Trophoblast cell (in vitro differentiated cells and primary cell): ENCODE data around the gene DNM3.

Source experiments
- DNase-seq, 2 donors: peaks; one replicate each; pipeline ENCODE4 v3.0.0-alpha.2; 2016
- H2AFZ ChIP-seq: 2 replicates; pipeline ENCODE4 v1.6.1; 2013; ENCODE audit warnings: low read length, moderate library complexity, mild to moderate bottlenecking; ENCODE audit not compliant: insufficient read depth, poor library complexity
- H2AK5ac ChIP-seq: 2 replicates; pipeline ENCODE4 v1.6.1; 2013; ENCODE audit warnings: mild to moderate bottlenecking, low read length
- H2BK120ac ChIP-seq: 2 replicates; pipeline ENCODE4 v1.6.1; 2013; ENCODE audit warnings: low read length, mild to moderate bottlenecking, moderate library complexity; ENCODE audit not compliant: insufficient read depth, poor library complexity
- H2BK12ac ChIP-seq: 2 replicates; pipeline ENCODE4 v1.6.1; 2013; ENCODE audit warnings: mild to moderate bottlenecking, low read length, moderate library complexity
- H2BK5ac ChIP-seq: 2 replicates; pipeline ENCODE4 v1.6.1; 2013; ENCODE audit warnings: low read length, low read depth, moderate library complexity, mild to moderate bottlenecking; ENCODE audit not compliant: poor library complexity
- H3K14ac ChIP-seq: 2 replicates; pipeline ENCODE4 v1.6.1; 2013; ENCODE audit warnings: mild to moderate bottlenecking, low read length
- H3K18ac ChIP-seq: 2 replicates; pipeline ENCODE4 v1.6.1; 2013; ENCODE audit warnings: mild to moderate bottlenecking, low read length
- H3K23ac ChIP-seq: 2 replicates; pipeline ENCODE4 v1.6.1; 2013; ENCODE audit warnings: low read length
- H3K27ac ChIP-seq: 2 replicates; pipeline ENCODE4 v1.5.1; 2013; ENCODE audit warnings: low read depth, mild to moderate bottlenecking, inconsistent platforms, low read length, moderate library complexity
- H3K27me3 ChIP-seq: 2 replicates; pipeline ENCODE4 v1.6.1; 2013; ENCODE audit warnings: inconsistent platforms, mild to moderate bottlenecking, low read length, moderate library complexity; ENCODE audit not compliant: insufficient read depth
- H3K36me3 ChIP-seq, 2 experiments: 1 replicate in 1 of 2; 2 replicates in 1 of 2; pipeline ENCODE4 v1.6.1; 2013; ENCODE audit warnings: low read length in 2 of 2, mild to moderate bottlenecking in 2 of 2, moderate library complexity in 1 of 2; ENCODE audit not compliant: insufficient read depth in 2 of 2, control insufficient read depth in 1 of 2
- H3K4ac ChIP-seq: 2 replicates; pipeline ENCODE4 v1.6.1; 2013; ENCODE audit warnings: low read depth, mild to moderate bottlenecking, low read length, moderate library complexity
- H3K4me1 ChIP-seq, 2 experiments: 1 replicate in 1 of 2; 2 replicates in 1 of 2; pipeline ENCODE4 v1.6.1; 2013; ENCODE audit warnings: low read length in 2 of 2, mild to moderate bottlenecking in 2 of 2, moderate library complexity in 1 of 2; ENCODE audit not compliant: insufficient read depth in 2 of 2, control insufficient read depth in 1 of 2
- H3K4me2 ChIP-seq: 2 replicates; pipeline ENCODE4 v1.6.1; 2013; ENCODE audit warnings: inconsistent platforms, mild to moderate bottlenecking, low read length, moderate library complexity
- H3K4me3 ChIP-seq: 2 replicates; pipeline ENCODE4 v1.5.1; 2013; ENCODE audit warnings: mild to moderate bottlenecking, low read depth, low read length, inconsistent platforms
- H3K79me1 ChIP-seq: one replicate; pipeline ENCODE4 v1.6.1; 2013; ENCODE audit warnings: low read length
- H3K79me2 ChIP-seq: 2 replicates; pipeline ENCODE4 v1.6.1; 2013; ENCODE audit warnings: low read length, mild to moderate bottlenecking; ENCODE audit not compliant: control insufficient read depth, insufficient read depth, poor library complexity
- H3K9ac ChIP-seq: 2 replicates; pipeline ENCODE4 v1.6.1; 2013; ENCODE audit warnings: mild to moderate bottlenecking, low read length
- H3K9me3 ChIP-seq: 2 replicates; pipeline ENCODE4 v1.6.1; 2013; ENCODE audit warnings: low read depth, mild to moderate bottlenecking, control low read depth, inconsistent platforms, low read length; ENCODE audit not compliant: insufficient read depth
- H4K12ac ChIP-seq: 2 replicates; pipeline ENCODE4 v1.6.1; 2013; ENCODE audit warnings: low read depth, mild to moderate bottlenecking, low read length, moderate library complexity
- H4K8ac ChIP-seq: 2 replicates; pipeline ENCODE4 v1.6.1; 2013; ENCODE audit warnings: low read depth, mild to moderate bottlenecking, low read length, moderate library complexity
- H4K91ac ChIP-seq: one replicate; pipeline ENCODE4 v1.6.1; 2013; ENCODE audit warnings: low read depth, mild to moderate bottlenecking, low read length, moderate library complexity
- WGBS: extraction: QIAGEN DNeasy Blood & Tissue Kit; methylation state at CpG from one replicate; pipeline ENCODE4 v1.1.7; 2013; ENCODE audit warnings: missing lambda C conversion rate; ENCODE audit not compliant: insufficient read length, insufficient coverage; ENCODE audit errors: extremely low coverage; 5-methylcytosine and 5-hydroxymethylcytosine counted together

DNM3 gene

DNA sequence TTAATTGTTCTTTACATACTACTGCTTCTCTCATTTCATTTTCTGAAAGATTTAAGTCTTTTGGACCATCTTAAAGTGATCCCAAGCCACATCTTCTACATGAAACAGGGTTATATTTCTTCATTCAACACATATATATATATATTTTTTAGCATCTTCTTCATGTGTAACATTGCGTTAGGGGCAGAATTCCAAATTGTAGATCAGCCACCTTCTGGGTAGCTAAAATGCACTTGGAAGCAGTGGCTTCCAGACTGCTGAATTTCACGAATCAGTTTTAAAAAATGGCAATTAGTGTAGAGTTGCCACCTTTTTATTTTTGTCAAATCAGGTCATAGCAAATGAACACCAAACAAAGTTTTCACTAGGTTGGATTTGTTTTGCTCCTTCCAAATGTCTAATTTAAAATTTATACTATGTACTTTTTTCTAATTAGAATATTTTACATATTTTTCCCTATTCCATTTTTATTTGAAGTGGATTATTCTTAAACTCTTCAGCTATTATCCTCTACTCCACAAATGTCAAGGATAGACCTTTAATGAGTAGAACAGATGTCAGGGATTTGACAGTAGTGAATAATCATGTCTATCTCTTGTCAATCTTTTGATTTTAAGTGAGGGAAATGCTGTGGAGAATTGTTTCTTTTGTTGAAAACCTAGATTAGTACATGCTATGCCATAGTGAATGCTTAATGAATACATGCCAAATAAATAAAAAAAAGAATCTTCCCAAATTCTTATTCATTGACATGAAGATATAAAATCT, 55.8 kb downstream of the DNM3 start:
- H3K18ac ChIP-seq, result no peak overlapping the region
- H4K8ac ChIP-seq, result no peak overlapping the region
- no peak overlapping the region for H4K12ac ChIP-seq
- no peaks in the 10 kb centered on the region for H3K79me1 ChIP-seq
- no CpG with 5 or more reads among the region's 2 CpGs for WGBS
- no peak overlapping the region for H3K4ac ChIP-seq
- H2AK5ac ChIP-seq, result no peak overlapping the region
- H4K91ac ChIP-seq, result no peak overlapping the region
- H3K14ac ChIP-seq, result no peak overlapping the region
- H2BK120ac ChIP-seq, result no peak overlapping the region
- no peaks in the 10 kb centered on the region for H3K79me2 ChIP-seq
- no peak overlapping the region for H2BK5ac ChIP-seq
- no peak for DNase-seq
- no peak overlapping the region for H3K4me3 ChIP-seq
- H2BK12ac ChIP-seq, result no peak overlapping the region
- H2AFZ ChIP-seq, result no peak overlapping the region
- H3K4me2 ChIP-seq, result no peak overlapping the region
- no peak overlapping the region for H3K27ac ChIP-seq
- no peak overlapping the region for H3K9ac ChIP-seq
- H3K27me3 ChIP-seq, result no peaks in the 10 kb centered on the region
- no peak overlapping the region for H3K23ac ChIP-seq
- peaks cover 3% of the 10 kb centered on the region for H3K9me3 ChIP-seq
- peaks cover 0 to 2% of the 10 kb centered on the region in 2 experiments for H3K4me1 ChIP-seq
- H3K36me3 ChIP-seq, result no peaks in the 10 kb centered on the region

- peaks cover 0 to 2% of the 10 kb centered on the region in 2 experiments for H3K4me1 ChIP-seq
- H2AK5ac ChIP-seq, result no peak overlapping the region
- no peak overlapping the region for H2BK120ac ChIP-seq
- no peak overlapping the region for H4K91ac ChIP-seq
- no peak overlapping the region for H3K18ac ChIP-seq
- H4K8ac ChIP-seq, result no peak overlapping the region
- no peaks in the 10 kb centered on the region for H3K79me2 ChIP-seq
- H2BK12ac ChIP-seq, result no peak overlapping the region
- no peak overlapping the region for H3K4ac ChIP-seq
- H3K27me3 ChIP-seq, result no peaks in the 10 kb centered on the region
- no CpG with 5 or more reads among the region's 9 CpGs for WGBS
- no peaks in the 10 kb centered on the region for H3K9me3 ChIP-seq
- H3K27ac ChIP-seq, result no peak overlapping the region
- no peaks in the 10 kb centered on the region for H3K36me3 ChIP-seq
- H3K14ac ChIP-seq, result no peak overlapping the region
- no peak overlapping the region for H2AFZ ChIP-seq
- no peak overlapping the region for H3K4me2 ChIP-seq
- no peak overlapping the region for H4K12ac ChIP-seq
- no peaks in the 10 kb centered on the region for H3K79me1 ChIP-seq
- no peak overlapping the region for H3K9ac ChIP-seq
- no peak overlapping the region for H3K23ac ChIP-seq
- no peak overlapping the region for H2BK5ac ChIP-seq
- no peak overlapping the region for H3K4me3 ChIP-seq
- no peak for DNase-seq
Measured at GRCh38 chr1:171898941-171899340, 57.6 kb downstream of the DNM3 start.

DNA sequence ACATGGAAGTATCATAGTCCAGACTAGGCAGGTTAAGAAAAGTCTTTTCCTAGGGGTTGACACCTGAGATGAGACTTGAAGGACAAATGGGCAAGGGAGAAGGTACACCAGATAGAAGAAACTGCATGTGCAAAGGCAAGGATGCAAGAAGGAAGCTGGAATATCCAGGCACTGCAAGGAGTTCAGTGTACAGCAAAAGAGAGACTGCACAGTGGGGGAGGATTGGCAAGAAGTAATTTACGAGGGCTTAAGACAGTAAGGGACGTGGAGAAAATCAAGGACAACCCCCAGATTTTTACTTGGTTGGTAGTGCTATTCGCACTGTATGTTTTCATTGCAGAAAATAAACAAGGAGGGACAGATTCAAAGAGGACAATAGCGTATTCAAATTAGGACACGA, 58.5 kb downstream of the DNM3 start:
- Histone ChIP-seq H3K79me2 (no peaks in the 10 kb centered on the region), H3K36me3 (no peaks in the 10 kb centered on the region), H4K91ac (no peak overlapping the region), H2BK120ac (no peak overlapping the region), H3K4me1 (peaks cover 0 to 2% of the 10 kb centered on the region in 2 experiments), H2AFZ (no peak overlapping the region), H2AK5ac (no peak overlapping the region), H3K4ac (no peak overlapping the region), H3K9me3 (no peaks in the 10 kb centered on the region), H3K18ac (no peak overlapping the region), H3K23ac (no peak overlapping the region), H2BK12ac (no peak overlapping the region), H3K79me1 (no peaks in the 10 kb centered on the region), H4K12ac (no peak overlapping the region), H3K14ac (no peak overlapping the region), H3K4me3 (no peak overlapping the region), H3K9ac (no peak overlapping the region), H2BK5ac (no peak overlapping the region), H4K8ac (no peak overlapping the region), H3K27ac (no peak overlapping the region), H3K4me2 (no peak overlapping the region), H3K27me3 (no peaks in the 10 kb centered on the region)
- DNase-seq, result no peak
- no CpG with 5 or more reads among the region's 5 CpGs for WGBS

DNA sequence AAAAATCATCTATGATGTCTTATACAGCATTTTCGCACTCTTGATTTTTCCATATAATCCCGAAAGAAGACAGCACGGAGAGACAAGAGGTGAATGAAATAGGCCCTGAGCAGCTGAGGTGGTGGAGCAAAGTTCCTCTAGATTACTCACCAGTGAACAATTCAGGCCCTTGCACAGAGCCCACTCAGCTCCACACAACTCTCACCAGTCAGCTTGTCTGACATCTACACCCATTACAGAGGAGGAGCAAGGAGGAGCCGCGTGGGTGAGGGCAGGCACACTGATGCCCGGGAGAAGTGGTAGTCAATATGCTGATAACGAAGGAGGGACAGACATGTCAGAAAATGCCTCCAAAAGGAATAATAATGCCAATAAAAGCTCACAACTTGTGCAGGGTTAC, 59.9 kb downstream of the DNM3 start:
- no peaks in the 10 kb centered on the region for H3K79me2 ChIP-seq
- WGBS, result no CpG with 5 or more reads among the region's 7 CpGs
- H3K27me3 ChIP-seq, result no peaks in the 10 kb centered on the region
- H2BK12ac ChIP-seq, result no peak overlapping the region
- H3K4me3 ChIP-seq, result no peak overlapping the region
- DNase-seq, result no peak
- no peak overlapping the region for H2AFZ ChIP-seq
- H3K79me1 ChIP-seq, result no peaks in the 10 kb centered on the region
- no peak overlapping the region for H4K12ac ChIP-seq
- H3K4ac ChIP-seq, result no peak overlapping the region
- H4K91ac ChIP-seq, result no peak overlapping the region
- H3K14ac ChIP-seq, result no peak overlapping the region
- H3K23ac ChIP-seq, result no peak overlapping the region
- no peak overlapping the region for H2BK120ac ChIP-seq
- no peak overlapping the region for H2AK5ac ChIP-seq
- no peak overlapping the region for H2BK5ac ChIP-seq
- no peak overlapping the region for H3K4me2 ChIP-seq
- no peak overlapping the region for H4K8ac ChIP-seq
- peaks cover 0 to 2% of the 10 kb centered on the region in 2 experiments for H3K4me1 ChIP-seq
- H3K18ac ChIP-seq, result no peak overlapping the region
- no peak overlapping the region for H3K9ac ChIP-seq
- H3K9me3 ChIP-seq, result no peaks in the 10 kb centered on the region
- no peaks in the 10 kb centered on the region for H3K36me3 ChIP-seq
- no peak overlapping the region for H3K27ac ChIP-seq
